Measurements from ENCODE around the gene UBASH3B.

UBASH3B gene

GRCh38 chr11:122678406-122678805, 22.9 kb downstream of the UBASH3B start:
- DNase-seq (ENCODE audit: low read depth in 3 of 3) = no peak

GRCh38 chr11:122679466-122679865, 23.9 kb downstream of the UBASH3B start:
- DNase-seq (ENCODE audit: low read depth in 3 of 3) = no peak

GRCh38 chr11:122681070-122681469, 25.5 kb downstream of the UBASH3B start:
- no peak for DNase-seq (ENCODE audit: low read depth in 3 of 3)

GRCh38 chr11:122681735-122682134, 26.2 kb downstream of the UBASH3B start:
- DNase-seq (ENCODE audit: low read depth in 3 of 3) = no peak

GRCh38 chr11:122682464-122682863, 26.9 kb downstream of the UBASH3B start:
- DNase-seq (ENCODE audit: low read depth in 3 of 3) = no peak

- no peak for DNase-seq (ENCODE audit: low read depth in 3 of 3)
Observed at GRCh38 chr11:122685041-122685440, 29.5 kb downstream of the UBASH3B start.

GRCh38 chr11:122686111-122686510, 30.6 kb downstream of the UBASH3B start:
- no peak for DNase-seq (ENCODE audit: low read depth in 3 of 3)

GRCh38 chr11:122690384-122690783, 34.9 kb downstream of the UBASH3B start:
- DNase-seq (ENCODE audit: low read depth in 3 of 3) = no peak

- DNase-seq (ENCODE audit: low read depth in 3 of 3) = no peak
Observed at GRCh38 chr11:122690801-122691548, 35.5 kb downstream of the UBASH3B start.

- no peak for DNase-seq (ENCODE audit: low read depth in 3 of 3)
Observed at GRCh38 chr11:122691549-122692150, 36.1 kb downstream of the UBASH3B start.

- DNase-seq (ENCODE audit: low read depth in 3 of 3) = no peak
Observed at GRCh38 chr11:122692444-122692843, 36.9 kb downstream of the UBASH3B start.

- DNase-seq (ENCODE audit: low read depth in 3 of 3) = no peak
Observed at GRCh38 chr11:122695076-122695615, 39.6 kb downstream of the UBASH3B start.

- peak; percentile 39 to 66 (median 63) for DNase-seq (ENCODE audit: low read depth in 3 of 3)
Observed at GRCh38 chr11:122696662-122697061, 41.1 kb downstream of the UBASH3B start.

- no peak for DNase-seq (ENCODE audit: low read depth in 3 of 3)
Observed at GRCh38 chr11:122697636-122698167, 42.2 kb downstream of the UBASH3B start.

- DNase-seq (ENCODE audit: low read depth in 3 of 3) = no peak
Observed at GRCh38 chr11:122698392-122698791, 42.9 kb downstream of the UBASH3B start.

- DNase-seq (ENCODE audit: low read depth in 3 of 3) = no peak
Observed at GRCh38 chr11:122700666-122701065, 45.1 kb downstream of the UBASH3B start.

- DNase-seq (ENCODE audit: low read depth in 3 of 3) = no peak
Observed at GRCh38 chr11:122701143-122701542, 45.6 kb downstream of the UBASH3B start.

- DNase-seq (ENCODE audit: low read depth in 3 of 3) = peak in 1 of 3 donors; percentile 59
Observed at GRCh38 chr11:122703541-122704272, 48.2 kb downstream of the UBASH3B start.

GRCh38 chr11:122705396-122705795, 49.9 kb downstream of the UBASH3B start:
- DNase-seq (ENCODE audit: low read depth in 3 of 3) = no peak

GRCh38 chr11:122706291-122707088, 51.0 kb downstream of the UBASH3B start:
- DNase-seq (ENCODE audit: low read depth in 3 of 3) = no peak

- no peak for DNase-seq (ENCODE audit: low read depth in 3 of 3)
Observed at GRCh38 chr11:122707111-122707510, 51.6 kb downstream of the UBASH3B start.

All from stimulated activated CD4-positive, alpha-beta T cell treated with anti-CD3 and anti-CD28 coated beads, TNF-alpha, amount 100 ng/mL, for 48 hours (primary cell).